Psoas muscle (tissue), 8 donors: Measurements from ENCODE around the gene MRPL44. TPM values are rescaled to one million over a fixed set of nuclear protein-coding genes. Genes with fewer than 3 reads are reported as not detected.
A peak's percentile ranks its signal among the peaks of the same experiment; 100 is the strongest.
"Not testable (repeated sequence)": the region's sequence is repeated elsewhere in the genome, so short reads cannot be mapped to it uniquely, and the experiment has no call there.

Experiments
- ATAC-seq, 4 donors: fragments of 200-7000 bp; cut with Tn5 transposase; one replicate each; pipeline ENCODE4 v1.9.1; 2020; ENCODE audit warnings: moderate library complexity in 3 of 4, mild to moderate bottlenecking in 2 of 4
- DNase-seq, 2 donors: peaks; one replicate each; pipeline ENCODE4 v3.0.0-alpha.2; 2020
- H3K27ac ChIP-seq: fragments of 200-600 bp; one replicate; pipeline ENCODE4 v1.8.0; 2022
- H3K27me3 ChIP-seq, 3 donors: fragments of 200-600 bp in 1 of 3; one replicate each; pipeline versions ENCODE4 v1.6.1 to v1.8.0; 2013 to 2022; ENCODE audit warnings: low read length in 2 of 3, mild to moderate bottlenecking in 2 of 3, moderate library complexity in 1 of 3; ENCODE audit not compliant: insufficient read depth in 3 of 3
- H3K36me3 ChIP-seq, 2 donors: fragments of 200-600 bp in 1 of 2; one replicate each; pipeline versions ENCODE4 v1.6.1 to v1.8.0; 2013 to 2022; ENCODE audit warnings: low read depth in 1 of 2, mild to moderate bottlenecking in 1 of 2, moderate library complexity in 1 of 2; ENCODE audit not compliant: insufficient read depth in 1 of 2
- H3K4me1 ChIP-seq: fragments of 200-600 bp; one replicate; pipeline ENCODE4 v1.8.0; 2022
- H3K4me3 ChIP-seq: fragments of 200-600 bp; one replicate; pipeline ENCODE4 v1.8.0; 2022; ENCODE audit warnings: mild to moderate bottlenecking
- H3K9me3 ChIP-seq: fragments of 200-600 bp; one replicate; pipeline ENCODE4 v1.8.0; 2022
- CTCF ChIP-seq: fragments of 200-600 bp; IDR thresholded peaks from one replicate; pipeline ENCODE4 v1.8.0; 2022; ENCODE audit warnings: antibody characterized with exemption
- WGBS, 3 donors: extraction: QIAGEN DNeasy Blood & Tissue Kit; methylation state at CpG; one replicate each; pipeline versions ENCODE4 v1.1.6 to v1.1.7; 2013; 5-methylcytosine and 5-hydroxymethylcytosine counted together
- intact Hi-C, 2 donors: fragments of 100-400 bp; cut with DNase I; formaldehyde crosslinking; loops; one replicate each; pipeline versions ENCODE4 v1.11.0 to v1.14.2; 2022
- polyA plus RNA-seq, 3 donors: library from polyadenylated mRNA; stranded (reverse); fragments of 200-250 nt; gene quantifications; one replicate each; pipeline ENCODE4 v1.2.3, GENCODE V29; 2013
- total RNA-seq, 4 donors: library from RNA; stranded (reverse); fragmentation: NEBNext Ultra II Directional in 2 of 4; extraction: Animal tissue kit (Norgen Biotek cat#: 25700) in 2 of 4; gene quantifications; one replicate each; pipeline versions ENCODE4 v1.2.1 to v1.2.4, GENCODE V29; 2021 to 2023
- donor health status: healthy with polysubstance abuse.
- donor health status: DM: no; HTN: no; CAD: no; lungs with moderate emphysema.
- donor health status: Bipolar disorder and iron deficiency.
- donor health status: healthy.
- donor health status: DM: yes; HTN: yes; CAD: no.
- donor health status: DM: no; HTN: no; CAD: no.
- donor health status: DM: no; HTN: no; CAD: no.
- donor health status: DM: yes; HTN: yes; CAD: no.

MRPL44 gene
- total and polyA plus RNA-seq, 7 donors: 26.3 to 48.4 (median 28.3) TPM

DNA sequence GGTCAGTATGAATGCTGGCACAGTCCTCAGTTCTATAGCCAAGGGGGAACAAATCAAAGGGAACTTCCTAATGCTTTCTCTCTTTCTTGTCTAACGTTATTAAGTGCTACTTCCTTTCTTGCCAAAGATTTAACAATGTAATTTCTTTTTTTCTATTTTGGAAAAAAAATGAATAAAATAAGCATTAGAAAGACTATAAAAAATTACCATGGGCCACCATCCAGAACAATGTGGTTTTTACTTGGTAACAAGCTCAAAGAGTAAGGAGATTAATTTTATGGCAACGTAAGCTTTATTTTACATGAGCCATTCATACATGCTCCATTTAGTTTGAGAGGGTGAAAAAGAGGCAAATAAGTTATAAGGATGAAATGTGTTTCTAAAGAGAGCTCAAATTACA is 41.7 kb downstream of the MRPL44 start:
- Histone ChIP-seq H3K9me3 (no peaks in the 10 kb centered on the region), H3K4me3 (no peak overlapping the region), H3K4me1 (peaks cover 14% of the 10 kb centered on the region), H3K27ac (no peak overlapping the region), H3K36me3 (no peaks in the 10 kb centered on the region), H3K27me3 (no peaks in the 10 kb centered on the region)
- 72 to 82% (median 81%) methylated on average over 2 of the region's 2 CpGs for WGBS, 3 donors
- DNase-seq (no peak), ATAC-seq (no peak)
- TF ChIP-seq CTCF: no peak
- intact Hi-C loops: loop anchor here in 1 of 2 donors (5.0 kb wide), 1 partner anchor 38 kb away; the partner anchor contains the start of gene SERPINE2

DNA sequence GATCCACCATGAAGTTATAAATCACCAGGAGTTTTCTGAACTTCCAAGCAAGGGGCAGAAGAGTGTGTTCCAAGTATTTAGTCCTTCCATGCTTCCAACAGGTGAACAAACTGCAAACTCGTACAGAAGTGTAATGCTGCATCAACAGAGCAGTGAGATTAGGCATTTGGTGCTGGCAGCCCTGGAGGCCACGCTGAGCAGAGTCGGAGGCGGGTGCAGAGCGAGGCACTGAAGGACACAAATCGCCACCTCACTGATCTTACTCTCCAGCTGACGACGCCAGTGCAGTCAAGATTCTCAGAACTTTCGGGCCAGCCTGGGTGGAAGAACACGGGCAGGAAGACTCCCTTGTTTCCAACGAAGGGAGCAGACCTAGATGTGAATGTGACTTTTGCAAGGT is 42.6 kb downstream of the MRPL44 start:
- intact Hi-C loops: loop anchor here (5.0 kb wide), 1 partner anchor 37 kb away; the partner anchor contains the start of gene SERPINE2 (in 2 of the 2)
- Histone ChIP-seq H3K4me3 (peak overlapping the region; percentile 12), H3K4me1 (peaks cover 22% of the 10 kb centered on the region), H3K9me3 (no peaks in the 10 kb centered on the region), H3K27ac (peak overlapping the region; percentile 30), H3K36me3 (no peaks in the 10 kb centered on the region), H3K27me3 (no peaks in the 10 kb centered on the region)
- WGBS, 3 donors: 24 to 45% (median 28%) methylated on average over 11 of the region's 11 CpGs
- no peak for TF ChIP-seq CTCF
- ATAC-seq (peak; percentile 24 to 73 (median 68)), DNase-seq (no peak)

DNA sequence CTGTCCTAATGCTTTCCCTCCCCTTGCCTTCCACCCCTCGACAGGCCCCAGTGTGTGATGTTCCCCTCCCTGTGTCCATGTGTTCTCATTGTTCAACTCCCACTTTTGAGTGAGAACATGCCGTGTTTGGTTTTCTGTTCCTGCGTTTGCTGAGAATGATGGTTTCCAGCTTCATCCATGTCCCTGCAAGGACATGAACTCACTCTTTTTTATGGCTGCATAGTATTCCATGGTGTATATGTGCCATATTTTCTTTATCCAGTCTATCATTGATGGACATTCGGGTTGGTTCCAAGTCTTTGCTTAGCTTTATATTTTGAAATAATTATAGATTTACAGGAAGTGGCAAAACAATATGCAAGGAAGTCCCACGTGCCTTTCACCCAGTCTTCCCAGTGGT is 43.4 kb downstream of the MRPL44 start:
- DNase-seq, H3K9me3 ChIP-seq, H3K4me3 ChIP-seq, ATAC-seq, H3K36me3 ChIP-seq, H3K27me3 ChIP-seq, H3K27ac ChIP-seq: not testable (repeated sequence)
- peaks cover 26% of the 10 kb centered on the region for H3K4me1 ChIP-seq
- WGBS, 3 donors: 91 to 97% (median 93%) methylated on average over 5 of the region's 5 CpGs
- intact Hi-C loops: loop anchor here in 1 of 2 donors (5.0 kb wide), 1 partner anchor 37 kb away; the partner anchor contains the start of gene SERPINE2

GRCh38 chr2:224004105-224004695 is 46.9 kb downstream of the MRPL44 start:
- 38 to 43% (median 40%) methylated on average over 16 of the region's 16 CpGs for WGBS, 3 donors
- H3K4me1 ChIP-seq: peaks cover 26% of the 10 kb centered on the region
- DNase-seq (no peak), ATAC-seq (peak; percentile 58 to 87 (median 73))
- H3K27me3 ChIP-seq: no peaks in the 10 kb centered on the region
- H3K36me3 ChIP-seq: no peaks in the 10 kb centered on the region
- intact Hi-C loops: loop anchor here in 1 of 2 donors (5.0 kb wide), 1 partner anchor 33 kb away; the partner anchor contains the start of gene SERPINE2
- no peak overlapping the region for H3K27ac ChIP-seq
- H3K4me3 ChIP-seq: no peak overlapping the region
- no peaks in the 10 kb centered on the region for H3K9me3 ChIP-seq
- no peak for TF ChIP-seq CTCF

DNA sequence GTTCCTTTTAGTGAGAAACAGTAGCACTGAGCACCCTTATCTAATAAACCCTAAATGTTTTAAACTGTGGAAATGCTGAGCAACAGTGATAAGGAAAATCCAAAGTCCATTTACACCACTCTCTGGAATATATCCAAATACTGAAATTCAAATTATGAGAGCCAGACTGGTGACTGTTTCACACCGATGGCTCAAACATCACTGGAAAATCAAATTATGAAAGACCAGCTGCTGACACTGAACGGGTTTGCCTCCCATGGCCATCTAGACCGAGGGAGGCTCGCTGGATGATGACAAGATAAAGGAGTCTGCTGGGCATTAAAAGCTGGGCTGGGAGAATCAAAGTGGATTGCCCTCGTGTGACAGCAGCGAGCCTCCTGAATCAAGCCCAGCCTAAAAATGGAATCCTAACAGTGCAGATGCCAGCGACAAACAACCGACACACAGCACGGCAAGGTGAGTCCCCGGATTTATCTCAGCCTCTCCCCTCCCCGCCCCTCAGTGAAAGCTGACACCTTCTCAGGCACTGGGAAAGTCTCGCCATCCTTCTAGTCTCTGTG is 51.5 kb downstream of the MRPL44 start:
- no peaks in the 10 kb centered on the region for H3K9me3 ChIP-seq
- peaks cover 14% of the 10 kb centered on the region for H3K4me1 ChIP-seq
- WGBS, 3 donors: 23 to 43% (median 27%) methylated on average over 12 of the region's 12 CpGs
- no peaks in the 10 kb centered on the region for H3K36me3 ChIP-seq
- no peaks in the 10 kb centered on the region for H3K27me3 ChIP-seq
- no peak for DNase-seq
- no peak overlapping the region for H3K4me3 ChIP-seq
- no peak for TF ChIP-seq CTCF
- ATAC-seq: peak in 2 of 4 donors; percentile 34 to 35
- intact Hi-C loops: no loop called here
- H3K27ac ChIP-seq: no peak overlapping the region
